CD4-positive, alpha-beta T cell (primary cell): Measurements from ENCODE around the gene CASQ2. TPM values are rescaled to one million over a fixed set of nuclear protein-coding genes. Genes with fewer than 3 reads are reported as not detected.

Experiments used
- ATAC-seq: fragments of 200-7000 bp; cut with Tn5 transposase; one replicate; pipeline ENCODE4 v1.10.0; 2022; ENCODE audit warnings: mild to moderate bottlenecking; ENCODE audit not compliant: poor library complexity
- CTCF ChIA-PET: fragments of 350-600 bp; sonication (Branson Sonifier 250); formaldehyde crosslinking; loops from one replicate; lab custom pipeline; 2021; ENCODE audit warnings: antibody characterized with exemption, inconsistent platforms; lab: Charles Lee
- POLR2A ChIA-PET: fragments of 350-600 bp; sonication (Branson Sonifier 250); formaldehyde crosslinking; loops from one replicate; lab custom pipeline; 2021; ENCODE audit warnings: antibody characterized with exemption, inconsistent platforms; lab: Charles Lee
- DNase-seq, 14 experiments: peaks; one replicate each; pipeline ENCODE4 v3.0.0-alpha.2; 2013 to 2020; ENCODE audit warnings: mixed read lengths in 2 of 14
- H3K27ac ChIP-seq, 2 donors: one replicate each; pipeline versions ENCODE4 v1.5.1 to v1.7.0; 2013; ENCODE audit warnings: low read length in 2 of 2, low read depth in 1 of 2, mild to moderate bottlenecking in 1 of 2
- H3K27me3 ChIP-seq, 2 experiments: 1 replicate in 1 of 2; 2 replicates in 1 of 2; pipeline versions ENCODE4 v1.6.1 to v1.7.0; 2013; ENCODE audit warnings: low read length in 2 of 2, control low read depth in 1 of 2, mild to moderate bottlenecking in 1 of 2, moderate library complexity in 1 of 2; ENCODE audit not compliant: insufficient read depth in 2 of 2, control insufficient read depth in 1 of 2
- H3K36me3 ChIP-seq: one replicate; pipeline ENCODE4 v1.6.1; 2013; ENCODE audit warnings: low read length, control low read depth; ENCODE audit not compliant: insufficient read depth
- H3K4me1 ChIP-seq: one replicate; pipeline ENCODE4 v1.6.1; 2013; ENCODE audit warnings: low read length, control low read depth; ENCODE audit not compliant: insufficient read depth
- H3K4me3 ChIP-seq: one replicate; pipeline ENCODE4 v1.5.1; 2013; ENCODE audit warnings: mild to moderate bottlenecking, low read length, moderate library complexity
- H3K9me3 ChIP-seq, 2 experiments: 1 replicate in 1 of 2; 2 replicates in 1 of 2; pipeline versions ENCODE4 v1.6.1 to v1.7.0; 2013; ENCODE audit warnings: low read length in 2 of 2, mild to moderate bottlenecking in 2 of 2, control low read depth in 1 of 2, moderate library complexity in 1 of 2; ENCODE audit not compliant: control insufficient read depth in 1 of 2, insufficient read depth in 1 of 2
- H3K27ac Mint-ChIP-seq: one replicate; pipeline ENCODE4 v1.8.0; 2020; ENCODE audit warnings: mixed read lengths
- H3K27me3 Mint-ChIP-seq: one replicate; pipeline ENCODE4 v1.8.0; 2021; ENCODE audit warnings: mixed read lengths
- H3K36me3 Mint-ChIP-seq: one replicate; pipeline ENCODE4 v1.8.0; 2021; ENCODE audit warnings: low read depth, mixed read lengths
- H3K4me1 Mint-ChIP-seq: one replicate; pipeline ENCODE4 v1.8.0; 2021; ENCODE audit warnings: low read depth, mixed read lengths
- H3K4me3 Mint-ChIP-seq: one replicate; pipeline ENCODE4 v1.8.0; 2020; ENCODE audit warnings: mild to moderate bottlenecking, mixed read lengths
- H3K9me3 Mint-ChIP-seq: one replicate; pipeline ENCODE4 v1.8.0; 2020; ENCODE audit warnings: mixed read lengths
- intact Hi-C, 2 experiments: fragments of 100-400 bp; cut with DNase I in 1 of 2; cut with micrococcal nuclease in 1 of 2; formaldehyde crosslinking; loops; one replicate each; pipeline versions ENCODE4 v1.15.1 to v1.9.0; 2023 to 2025; cut with DNase I, micrococcal nuclease
- total RNA-seq, 174 experiments: library from RNA in 2 of 174; stranded (reverse) in 2 of 174; gene quantifications; one replicate each; pipeline ENCODE4 v1.2.3 and lab custom pipeline; 2021 to 2026
- TF ChIP-seq, protein P1 (sequence below): fragments of 200-600 bp; IDR thresholded peaks from one replicate; pipeline ENCODE4 v1.8.0; 2022; ENCODE audit warnings: antibody characterized with exemption, mild to moderate bottlenecking

The CASQ2 gene
- total RNA-seq, 2 experiments from 2014 or later = not detected

DNA sequence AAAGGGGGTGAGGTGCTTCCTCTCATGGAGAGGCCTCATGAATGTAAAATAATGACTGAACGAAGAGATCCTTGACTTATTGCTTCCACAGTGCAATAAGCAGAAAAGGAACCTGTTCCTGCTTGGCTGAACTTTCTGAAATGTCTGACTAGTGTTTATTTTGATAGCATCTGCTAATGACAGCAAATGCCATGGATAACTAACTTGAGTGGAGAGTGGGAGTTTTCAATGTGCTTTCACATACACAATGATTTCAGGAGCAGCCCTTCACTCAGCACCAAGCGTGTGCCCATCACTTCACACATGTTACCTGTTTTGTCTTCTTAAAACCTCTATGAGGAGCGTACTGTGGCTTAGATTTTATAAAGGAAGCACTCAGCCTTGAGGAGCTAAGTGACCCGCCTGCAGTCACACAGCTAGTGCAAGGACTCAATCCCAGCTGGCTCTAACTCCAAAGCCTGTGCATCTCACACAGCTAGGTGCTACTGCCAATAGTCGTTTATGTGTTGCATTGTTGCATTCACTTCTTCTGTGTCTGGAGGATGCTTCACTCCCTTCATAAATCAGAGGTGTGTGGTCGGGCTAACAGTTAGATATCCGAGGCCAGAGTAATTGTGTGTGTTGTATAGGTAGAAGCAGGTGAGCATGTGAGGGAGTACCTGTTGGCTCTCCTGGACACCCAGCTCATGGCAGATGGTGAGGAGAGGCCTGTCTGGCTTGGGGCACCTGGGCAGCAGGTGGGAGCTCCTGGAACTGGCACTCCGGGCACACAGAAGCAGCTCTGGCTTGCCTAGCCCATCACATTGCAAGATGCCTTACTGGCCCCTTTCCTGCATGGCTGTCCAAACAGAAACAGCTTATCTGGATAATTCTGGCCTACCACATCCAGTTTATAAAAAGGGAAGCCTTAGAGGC is 12.8 kb downstream of the CASQ2 start:
- ChIA-PET POLR2A (no interaction called here), CTCF (no interaction called here)
- H3K4me3 Mint-ChIP-seq = no peak overlapping the region
- Histone ChIP-seq H3K4me3 (no peak overlapping the region), H3K36me3 (no peaks in the 10 kb centered on the region), H3K4me1 (no peaks in the 10 kb centered on the region), H3K27me3 (no peaks in the 10 kb centered on the region), H3K27ac (no peak overlapping the region), H3K9me3 (no peaks in the 10 kb centered on the region)
- peaks cover 8% of the 10 kb centered on the region for H3K9me3 Mint-ChIP-seq
- H3K36me3 Mint-ChIP-seq = no peaks in the 10 kb centered on the region
- no peaks in the 10 kb centered on the region for H3K4me1 Mint-ChIP-seq
- no peak for ATAC-seq
- H3K27ac Mint-ChIP-seq = no peak overlapping the region
- intact Hi-C loops = no loop called here
- no peak for DNase-seq
- TF ChIP-seq, protein P1, sequence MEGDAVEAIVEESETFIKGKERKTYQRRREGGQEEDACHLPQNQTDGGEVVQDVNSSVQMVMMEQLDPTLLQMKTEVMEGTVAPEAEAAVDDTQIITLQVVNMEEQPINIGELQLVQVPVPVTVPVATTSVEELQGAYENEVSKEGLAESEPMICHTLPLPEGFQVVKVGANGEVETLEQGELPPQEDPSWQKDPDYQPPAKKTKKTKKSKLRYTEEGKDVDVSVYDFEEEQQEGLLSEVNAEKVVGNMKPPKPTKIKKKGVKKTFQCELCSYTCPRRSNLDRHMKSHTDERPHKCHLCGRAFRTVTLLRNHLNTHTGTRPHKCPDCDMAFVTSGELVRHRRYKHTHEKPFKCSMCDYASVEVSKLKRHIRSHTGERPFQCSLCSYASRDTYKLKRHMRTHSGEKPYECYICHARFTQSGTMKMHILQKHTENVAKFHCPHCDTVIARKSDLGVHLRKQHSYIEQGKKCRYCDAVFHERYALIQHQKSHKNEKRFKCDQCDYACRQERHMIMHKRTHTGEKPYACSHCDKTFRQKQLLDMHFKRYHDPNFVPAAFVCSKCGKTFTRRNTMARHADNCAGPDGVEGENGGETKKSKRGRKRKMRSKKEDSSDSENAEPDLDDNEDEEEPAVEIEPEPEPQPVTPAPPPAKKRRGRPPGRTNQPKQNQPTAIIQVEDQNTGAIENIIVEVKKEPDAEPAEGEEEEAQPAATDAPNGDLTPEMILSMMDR = no peak
- peaks cover 38% of the 10 kb centered on the region for H3K27me3 Mint-ChIP-seq

DNA sequence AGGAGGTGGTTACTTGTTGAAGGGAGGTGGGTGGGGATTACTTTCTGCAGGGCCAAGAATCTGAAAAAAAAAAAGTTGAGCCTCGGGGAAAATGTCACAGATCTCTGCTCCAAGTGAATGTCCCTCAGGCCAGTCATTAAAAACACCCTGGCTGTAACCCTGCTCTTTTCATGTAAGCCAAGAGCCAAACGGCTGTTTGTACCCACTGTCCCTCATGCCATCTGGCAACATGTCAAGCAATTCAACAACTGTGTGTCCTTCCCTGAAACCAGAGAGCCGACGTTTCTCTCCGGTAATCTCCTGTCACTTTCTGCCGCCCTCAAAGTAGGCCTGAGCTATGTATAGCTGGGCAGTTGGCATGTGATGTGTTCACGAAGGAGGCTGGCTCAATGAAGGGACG is 14.7 kb downstream of the CASQ2 start:
- Histone ChIP-seq H3K36me3 (no peaks in the 10 kb centered on the region), H3K4me3 (no peak overlapping the region), H3K4me1 (no peaks in the 10 kb centered on the region), H3K9me3 (peaks cover 0 to 3% of the 10 kb centered on the region in 2 experiments), H3K27me3 (peaks cover 0 to 4% of the 10 kb centered on the region in 2 experiments), H3K27ac (no peak overlapping the region)
- no peaks in the 10 kb centered on the region for H3K4me1 Mint-ChIP-seq
- CTCF ChIA-PET = no interaction called here
- peaks cover 43% of the 10 kb centered on the region for H3K27me3 Mint-ChIP-seq
- POLR2A ChIA-PET = no interaction called here
- no peaks in the 10 kb centered on the region for H3K36me3 Mint-ChIP-seq
- DNase-seq (no peak), ATAC-seq (no peak)
- no peak overlapping the region for H3K4me3 Mint-ChIP-seq
- TF ChIP-seq, protein P1 = no peak
- intact Hi-C loops = no loop called here
- H3K27ac Mint-ChIP-seq = no peak overlapping the region
- no peaks in the 10 kb centered on the region for H3K9me3 Mint-ChIP-seq

DNA sequence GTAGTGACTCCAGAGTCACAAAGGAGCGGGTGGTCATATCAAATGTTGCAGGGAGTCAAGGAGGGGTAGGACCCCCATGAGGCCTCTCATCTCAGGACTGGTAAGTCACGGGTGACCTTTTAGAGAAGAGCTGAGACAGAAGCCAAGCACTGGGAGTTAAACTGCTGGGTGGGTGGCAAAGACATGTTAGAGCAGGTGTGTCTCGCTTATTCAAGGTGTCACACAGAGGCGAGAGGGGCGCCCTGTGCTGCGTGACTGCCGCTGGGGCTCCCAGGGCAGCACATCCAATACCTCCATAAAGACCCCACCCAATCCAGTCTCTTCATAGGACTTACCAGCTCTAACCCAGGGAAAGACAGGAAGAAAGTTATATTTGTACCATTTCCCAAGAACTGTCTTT is 15.2 kb downstream of the CASQ2 start:
- no peak for ATAC-seq
- Mint-ChIP-seq H3K27me3 (peaks cover 43% of the 10 kb centered on the region), H3K9me3 (no peaks in the 10 kb centered on the region), H3K36me3 (no peaks in the 10 kb centered on the region), H3K4me1 (no peaks in the 10 kb centered on the region), H3K4me3 (no peak overlapping the region), H3K27ac (no peak overlapping the region)
- TF ChIP-seq, protein P1 = no peak
- Histone ChIP-seq H3K4me1 (no peaks in the 10 kb centered on the region), H3K27ac (no peak overlapping the region), H3K27me3 (peaks cover 0 to 4% of the 10 kb centered on the region in 2 experiments), H3K4me3 (no peak overlapping the region), H3K9me3 (peaks cover 0 to 3% of the 10 kb centered on the region in 2 experiments), H3K36me3 (no peaks in the 10 kb centered on the region)
- DNase-seq = no peak
- POLR2A ChIA-PET = no interaction called here
- intact Hi-C loops = no loop called here
- CTCF ChIA-PET = no interaction called here
